Measurements from ENCODE around the gene FLOT1.

Gene FLOT1

GRCh38 chr6:30747902-30748769 is 5.6 kb upstream of the FLOT1 start:
- in situ Hi-C loops (cut with MboI; ENCODE audit: low sequenced_read_pairs): no loop called here

GRCh38 chr6:30747300-30747687 is 4.8 kb upstream of the FLOT1 start:
- in situ Hi-C loops (cut with MboI; ENCODE audit: low sequenced_read_pairs): no loop called here

GRCh38 chr6:30744054-30744805 is 1.7 kb upstream of the FLOT1 start, which contains the start of gene IER3:
IER3 (minus strand) TSS chr6:30744547; CDS start chr6:30744518, 29 bp downstream.
- in situ Hi-C loops (cut with MboI; ENCODE audit: low sequenced_read_pairs): no loop called here

- in situ Hi-C loops (cut with MboI; ENCODE audit: low sequenced_read_pairs): no loop called here
Observed at GRCh38 chr6:30743099-30744053, 889 bp upstream of the FLOT1 start.

GRCh38 chr6:30741789-30742315 is 635 bp downstream of the FLOT1 start:
- in situ Hi-C loops (cut with MboI; ENCODE audit: low sequenced_read_pairs): no loop called here

- in situ Hi-C loops (cut with MboI; ENCODE audit: low sequenced_read_pairs): no loop called here
Observed at GRCh38 chr6:30741063-30741779, 1.3 kb downstream of the FLOT1 start.

GRCh38 chr6:30740540-30740870 is 2.0 kb downstream of the FLOT1 start:
- in situ Hi-C loops (cut with MboI; ENCODE audit: low sequenced_read_pairs): no loop called here

- in situ Hi-C loops (cut with MboI; ENCODE audit: low sequenced_read_pairs): no loop called here
Observed at GRCh38 chr6:30738532-30738931, 4.0 kb downstream of the FLOT1 start.

GRCh38 chr6:30735668-30736314 is 6.7 kb downstream of the FLOT1 start:
- in situ Hi-C loops (cut with MboI; ENCODE audit: low sequenced_read_pairs): no loop called here

- in situ Hi-C loops (cut with MboI; ENCODE audit: low sequenced_read_pairs): no loop called here
Observed at GRCh38 chr6:30732237-30732943, 10.1 kb downstream of the FLOT1 start.

- in situ Hi-C loops (cut with MboI; ENCODE audit: low sequenced_read_pairs): no loop called here
Observed at GRCh38 chr6:30730601-30731435, 11.7 kb downstream of the FLOT1 start.

- in situ Hi-C loops (cut with MboI; ENCODE audit: low sequenced_read_pairs): no loop called here
Observed at GRCh38 chr6:30727920-30728553, 14.4 kb downstream of the FLOT1 start.

- in situ Hi-C loops (cut with MboI; ENCODE audit: low sequenced_read_pairs): no loop called here
Observed at GRCh38 chr6:30726506-30727413, 15.7 kb downstream of the FLOT1 start.

GRCh38 chr6:30725713-30726505 is 16.6 kb downstream of the FLOT1 start:
- in situ Hi-C loops (cut with MboI; ENCODE audit: low sequenced_read_pairs): no loop called here

GRCh38 chr6:30724906-30725667 is 17.4 kb downstream of the FLOT1 start:
- in situ Hi-C loops (cut with MboI; ENCODE audit: low sequenced_read_pairs): no loop called here
